ENCODE data around the gene BATF3. TPM values are rescaled to one million over a fixed set of nuclear protein-coding genes. Genes with fewer than 3 reads are reported as not detected.

The BATF3 gene
- total RNA-seq, 3 donors from 2014 or later = 1.0 to 7.5 (median 1.9) TPM

- TF ChIP-seq POLR2AphosphoS5 (IDR thresholded peaks at IDR 0.05) = no peak
- TF ChIP-seq POLR2A (IDR thresholded peaks at IDR 0.05) = no peak
- no peak for TF ChIP-seq CTCF (IDR thresholded peaks at IDR 0.05)
- H3K9me3 ChIP-seq = no peaks in the 10 kb centered on the region
- no peak for DNase-seq (ENCODE audit: low spot score in 2 of 2)
- no peak overlapping the region for H3K27ac ChIP-seq
- H3K27me3 ChIP-seq = no peaks in the 10 kb centered on the region
- no peaks in the 10 kb centered on the region for H3K36me3 ChIP-seq
- intact Hi-C loops (cut with DNase I; ENCODE audit: low total_unique reads) = no loop called here
- no peaks in the 10 kb centered on the region for H3K4me1 ChIP-seq
- H3K4me3 ChIP-seq = no peak overlapping the region
These were observed 8.0 kb downstream of the BATF3 start for GRCh38 chr1:212691561-212692071.

- Histone ChIP-seq H3K36me3 (no peaks in the 10 kb centered on the region), H3K27me3 (no peaks in the 10 kb centered on the region), H3K4me1 (no peaks in the 10 kb centered on the region), H3K4me3 (no peak overlapping the region), H3K27ac (no peak overlapping the region), H3K9me3 (no peaks in the 10 kb centered on the region)
- no peak for DNase-seq (ENCODE audit: low spot score in 2 of 2)
- intact Hi-C loops (cut with DNase I; ENCODE audit: low total_unique reads) = no loop called here
- TF ChIP-seq POLR2A (IDR thresholded peaks at IDR 0.05) (no peak), CTCF (IDR thresholded peaks at IDR 0.05) (no peak), POLR2AphosphoS5 (IDR thresholded peaks at IDR 0.05) (no peak)
These were observed 8.7 kb downstream of the BATF3 start for GRCh38 chr1:212690816-212691403.

GRCh38 chr1:212689758-212690529, 9.7 kb downstream of the BATF3 start:
- DNase-seq (ENCODE audit: low spot score in 2 of 2) = no peak
- no peak for TF ChIP-seq POLR2AphosphoS5 (IDR thresholded peaks at IDR 0.05)
- no peaks in the 10 kb centered on the region for H3K4me1 ChIP-seq
- no peak overlapping the region for H3K4me3 ChIP-seq
- H3K27ac ChIP-seq = no peak overlapping the region
- intact Hi-C loops (cut with DNase I; ENCODE audit: low total_unique reads) = no loop called here
- no peaks in the 10 kb centered on the region for H3K9me3 ChIP-seq
- H3K27me3 ChIP-seq = no peaks in the 10 kb centered on the region
- H3K36me3 ChIP-seq = no peaks in the 10 kb centered on the region

- intact Hi-C loops (cut with DNase I; ENCODE audit: low total_unique reads) = no loop called here
- Histone ChIP-seq H3K4me1 (no peaks in the 10 kb centered on the region), H3K4me3 (no peak overlapping the region), H3K27me3 (no peaks in the 10 kb centered on the region), H3K27ac (no peak overlapping the region), H3K36me3 (no peaks in the 10 kb centered on the region), H3K9me3 (no peaks in the 10 kb centered on the region)
- no peak for TF ChIP-seq POLR2A (IDR thresholded peaks at IDR 0.05)
- TF ChIP-seq POLR2AphosphoS5 (IDR thresholded peaks at IDR 0.05) = no peak
- TF ChIP-seq CTCF (IDR thresholded peaks at IDR 0.05) = no peak
- no peak for DNase-seq (ENCODE audit: low spot score in 2 of 2)
These were observed 10.4 kb downstream of the BATF3 start for GRCh38 chr1:212689196-212689725.

GRCh38 chr1:212688341-212689047, 11.1 kb downstream of the BATF3 start:
- Histone ChIP-seq H3K4me3 (no peak overlapping the region), H3K36me3 (no peaks in the 10 kb centered on the region), H3K27ac (no peak overlapping the region), H3K27me3 (no peaks in the 10 kb centered on the region), H3K9me3 (no peaks in the 10 kb centered on the region), H3K4me1 (no peaks in the 10 kb centered on the region)
- intact Hi-C loops (cut with DNase I; ENCODE audit: low total_unique reads) = no loop called here
- DNase-seq (ENCODE audit: low spot score in 2 of 2) = no peak
- TF ChIP-seq POLR2A (IDR thresholded peaks at IDR 0.05) (no peak), POLR2AphosphoS5 (IDR thresholded peaks at IDR 0.05) (no peak), CTCF (IDR thresholded peaks at IDR 0.05) (no peak)

Measured in breast epithelium (tissue), 4 donors.